PFSK-1 (cell line): ENCODE data around the gene KIF3B.

ENCODE experiments used
- FOXP2 ChIP-seq: optimal IDR thresholded peaks from 2 replicates; pipeline ENCODE3; 2011; ENCODE audit warnings: borderline replicate concordance, control low read depth, inconsistent platforms; ENCODE audit not compliant: insufficient read depth; ENCODE audit errors: extremely low read length, extremely low read depth
- POLR2AphosphoS5 ChIP-seq: IDR thresholded peaks from 2 replicates; pipeline ENCODE4 v1.6.1; 2012; ENCODE audit warnings: low read depth, mild to moderate bottlenecking, control low read depth, low read length, moderate library complexity
- REST ChIP-seq, 2 experiments: IDR thresholded peaks; 2 replicates each; pipeline versions ENCODE4 v1.6.1 to v1.8.0; 2011 to 2012; ENCODE audit warnings: low read depth in 2 of 2, low read length in 2 of 2, control low read depth in 1 of 2, inconsistent platforms in 1 of 2, mild to moderate bottlenecking in 1 of 2, moderate library complexity in 1 of 2; ENCODE audit not compliant: insufficient read depth in 1 of 2
- SIN3A ChIP-seq: IDR thresholded peaks from 2 replicates; pipeline ENCODE4 v1.6.1; 2012; ENCODE audit warnings: mild to moderate bottlenecking, low read length, moderate library complexity, borderline replicate concordance; ENCODE audit not compliant: insufficient read depth
- TAF1 ChIP-seq: IDR thresholded peaks from 2 replicates; pipeline ENCODE4 v1.6.1; 2012; ENCODE audit warnings: low read length, control low read depth, borderline replicate concordance; ENCODE audit not compliant: insufficient read depth

KIF3B gene

DNA sequence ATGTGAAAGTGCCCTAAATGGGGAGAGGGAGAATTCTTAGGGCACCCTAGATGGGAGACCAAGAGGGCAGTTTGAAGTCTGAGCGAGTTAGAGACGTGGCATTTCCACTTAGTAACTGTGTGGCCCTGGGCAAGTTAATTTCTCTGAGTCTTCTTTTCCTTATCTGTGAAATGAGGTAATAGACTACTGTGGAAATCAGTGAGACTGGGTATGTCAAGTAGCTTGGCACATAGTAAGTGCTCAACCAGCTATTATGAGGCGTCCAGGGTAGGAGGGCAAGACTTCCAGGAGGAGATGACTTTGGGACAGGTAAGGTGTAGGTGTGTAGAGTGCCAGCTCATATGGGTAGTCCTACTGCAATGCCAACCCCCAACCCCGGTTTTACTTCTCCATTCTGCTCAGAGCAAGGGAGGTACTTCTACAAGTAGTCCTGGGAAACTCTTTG, 770 bp downstream of the KIF3B start:
- TF ChIP-seq POLR2AphosphoS5 (no peak), REST (IDR thresholded peaks at IDR 0.05; ENCODE audit: insufficient read depth in 1 of 2, low read depth in 2 of 2, low read length in 2 of 2) (no peak), FOXP2 (no peak)

DNA sequence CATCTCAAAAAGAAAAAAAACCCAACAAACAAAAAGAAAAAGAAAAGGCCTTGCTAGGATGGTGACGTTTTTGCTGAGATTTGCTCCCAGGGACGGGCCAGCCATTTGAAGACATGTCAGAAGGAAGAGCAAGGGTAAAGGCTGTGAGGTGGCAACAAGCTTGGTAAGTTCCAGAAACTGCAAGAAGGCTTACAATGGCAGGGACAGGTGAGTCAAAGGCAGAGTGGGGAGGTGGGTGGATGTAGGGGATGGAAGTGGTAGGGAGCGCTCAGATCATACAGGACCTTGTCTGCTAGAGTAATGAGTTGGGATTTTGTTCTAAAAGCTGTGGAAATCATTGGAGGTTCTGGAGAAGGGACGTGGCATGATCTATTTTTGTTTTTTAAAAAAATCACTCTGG, 4.3 kb downstream of the KIF3B start:
- TF ChIP-seq POLR2AphosphoS5: no peak
- no peak for TF ChIP-seq SIN3A
- TF ChIP-seq TAF1: no peak
- no peak for TF ChIP-seq REST (IDR thresholded peaks at IDR 0.05; ENCODE audit: insufficient read depth in 1 of 2, low read depth in 2 of 2, low read length in 2 of 2)

DNA sequence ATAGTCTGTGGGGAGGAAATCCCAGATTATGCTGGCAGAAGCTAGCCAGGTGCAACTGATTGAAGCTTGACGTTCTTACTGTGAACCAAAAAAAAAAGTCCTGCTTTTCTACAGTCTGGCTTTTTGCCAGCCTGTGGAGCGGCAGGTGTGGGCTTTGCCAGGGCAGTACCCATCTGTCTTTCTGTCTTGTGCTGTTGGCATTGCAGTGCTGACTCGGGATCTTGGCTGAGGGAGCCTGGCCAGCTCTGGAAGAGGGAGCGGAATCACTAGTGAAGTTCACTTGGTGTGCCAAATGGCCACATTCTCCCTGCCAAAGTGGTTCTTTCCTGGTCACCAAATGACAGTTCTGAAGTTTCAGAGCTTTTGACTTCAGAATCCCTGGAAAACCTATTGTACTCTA, 5.0 kb downstream of the KIF3B start:
- TF ChIP-seq REST (IDR thresholded peaks at IDR 0.05; ENCODE audit: insufficient read depth in 1 of 2, low read depth in 2 of 2, low read length in 2 of 2) (no peak), FOXP2 (no peak), SIN3A (no peak), POLR2AphosphoS5 (no peak), TAF1 (no peak)

GRCh38 chr20:32285082-32285620, 7.7 kb downstream of the KIF3B start:
- no peak for TF ChIP-seq POLR2AphosphoS5
- TF ChIP-seq SIN3A: no peak
- TF ChIP-seq FOXP2: no peak
- no peak for TF ChIP-seq TAF1
- no peak for TF ChIP-seq REST (IDR thresholded peaks at IDR 0.05; ENCODE audit: insufficient read depth in 1 of 2, low read depth in 2 of 2, low read length in 2 of 2)

- TF ChIP-seq TAF1 (no peak), FOXP2 (no peak), POLR2AphosphoS5 (no peak), REST (IDR thresholded peaks at IDR 0.05; ENCODE audit: insufficient read depth in 1 of 2, low read depth in 2 of 2, low read length in 2 of 2) (no peak), SIN3A (no peak)
Observed at GRCh38 chr20:32285621-32286371, 8.3 kb downstream of the KIF3B start.
